GM06990 (cell line): ENCODE results near the gene CBY1.
A peak's percentile ranks its signal among the peaks of the same experiment; 100 is the strongest.

Experiments used
- DNase-seq: peaks from one replicate; pipeline ENCODE4 v3.0.0-alpha.2; 2011; ENCODE audit not compliant: insufficient read length; ENCODE audit errors: extremely low read depth
- H3K27me3 ChIP-seq: replicated peaks from 2 replicates; pipeline ENCODE4 v1.6.0; 2011; ENCODE audit warnings: low read length; ENCODE audit not compliant: control insufficient read depth, insufficient read depth
- H3K36me3 ChIP-seq: 2 replicates; pipeline ENCODE4 v1.5.1; 2011; ENCODE audit warnings: low read length; ENCODE audit not compliant: control insufficient read depth, insufficient read depth
- H3K4me3 ChIP-seq: replicated peaks from 2 replicates; pipeline ENCODE4 v1.5.1; 2011; ENCODE audit warnings: low read depth, mild to moderate bottlenecking, control low read depth, low read length
- CTCF ChIP-seq: IDR thresholded peaks from 2 replicates; pipeline ENCODE4 v1.5.1; 2011; ENCODE audit warnings: low read length, control low read depth, mild to moderate bottlenecking, inconsistent platforms; ENCODE audit not compliant: insufficient read depth, poor library complexity, severe bottlenecking

CBY1 gene

GRCh38 chr22:38681582-38682335 is 25.3 kb downstream of the CBY1 start, which contains the start of gene TOMM22:
TSS of gene TOMM22 (plus strand) at chr22:38681957. CDS start at chr22:38681979, 22 bp downstream.
- Histone ChIP-seq H3K4me3 (peak within 1 kb of the TSS; percentile 72), H3K36me3 (peaks cover 14% of the 10 kb centered on the region), H3K27me3 (no peaks in the 10 kb centered on the region)
- TF ChIP-seq CTCF = peak; percentile 88
- peak; percentile 92 for DNase-seq

GRCh38 chr22:38684895-38685294 is 28.5 kb downstream of the CBY1 start:
- H3K36me3 ChIP-seq = peaks cover 27% of the 10 kb centered on the region
- no peak for TF ChIP-seq CTCF
- no peak overlapping the region for H3K4me3 ChIP-seq
- no peak for DNase-seq
- H3K27me3 ChIP-seq = no peaks in the 10 kb centered on the region

GRCh38 chr22:38685761-38686160 is 29.3 kb downstream of the CBY1 start:
- no peak overlapping the region for H3K4me3 ChIP-seq
- DNase-seq = no peak
- H3K36me3 ChIP-seq = peaks cover 27% of the 10 kb centered on the region
- no peak for TF ChIP-seq CTCF
- no peaks in the 10 kb centered on the region for H3K27me3 ChIP-seq

- no peak overlapping the region for H3K4me3 ChIP-seq
These were observed 33.2 kb downstream of the CBY1 start for GRCh38 chr22:38689651-38690050.

GRCh38 chr22:38694049-38694448 is 37.6 kb downstream of the CBY1 start:
- H3K36me3 ChIP-seq = peaks cover 3% of the 10 kb centered on the region
- H3K27me3 ChIP-seq = no peaks in the 10 kb centered on the region
- no peak for TF ChIP-seq CTCF
- no peak for DNase-seq
- H3K4me3 ChIP-seq = no peak overlapping the region

More at GRCh38 chr22:38689651-38690050, 33.2 kb downstream of the CBY1 start:
- no peak for DNase-seq
- H3K27me3 ChIP-seq = no peaks in the 10 kb centered on the region
- no peak for TF ChIP-seq CTCF
- peaks cover 25% of the 10 kb centered on the region for H3K36me3 ChIP-seq

GRCh38 chr22:38694940-38695339 is 38.5 kb downstream of the CBY1 start:
- H3K36me3 ChIP-seq = no peaks in the 10 kb centered on the region
- DNase-seq = no peak
- H3K4me3 ChIP-seq = no peak overlapping the region
- TF ChIP-seq CTCF = no peak
- H3K27me3 ChIP-seq = no peaks in the 10 kb centered on the region
